ENCODE measurements around the gene GRAP.
"Not testable (repeated sequence)": the region's sequence is repeated elsewhere in the genome, so short reads cannot be mapped to it uniquely, and the experiment has no call there.

DNA sequence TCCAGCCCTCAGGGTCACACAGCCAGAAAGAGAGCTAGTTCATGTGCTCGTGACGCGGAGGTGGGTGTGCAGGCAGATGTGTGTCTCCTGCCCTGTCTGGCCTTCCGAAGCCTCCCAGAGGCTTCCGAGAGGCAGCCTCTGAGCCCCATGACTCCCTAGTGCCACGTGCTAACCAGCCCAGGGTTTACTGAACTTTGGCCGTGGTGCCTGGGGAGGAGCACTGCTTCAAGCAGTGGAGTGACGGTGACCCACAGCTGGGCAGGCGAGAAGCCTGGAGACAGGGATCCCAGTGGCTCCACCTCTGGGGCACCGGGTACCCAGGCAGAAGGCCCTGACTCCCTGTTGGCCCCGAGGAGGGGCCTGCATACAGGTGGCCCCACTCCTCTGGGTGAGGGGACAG lies 18.1 kb downstream of the GRAP start:
- TF ChIP-seq, protein P1, sequence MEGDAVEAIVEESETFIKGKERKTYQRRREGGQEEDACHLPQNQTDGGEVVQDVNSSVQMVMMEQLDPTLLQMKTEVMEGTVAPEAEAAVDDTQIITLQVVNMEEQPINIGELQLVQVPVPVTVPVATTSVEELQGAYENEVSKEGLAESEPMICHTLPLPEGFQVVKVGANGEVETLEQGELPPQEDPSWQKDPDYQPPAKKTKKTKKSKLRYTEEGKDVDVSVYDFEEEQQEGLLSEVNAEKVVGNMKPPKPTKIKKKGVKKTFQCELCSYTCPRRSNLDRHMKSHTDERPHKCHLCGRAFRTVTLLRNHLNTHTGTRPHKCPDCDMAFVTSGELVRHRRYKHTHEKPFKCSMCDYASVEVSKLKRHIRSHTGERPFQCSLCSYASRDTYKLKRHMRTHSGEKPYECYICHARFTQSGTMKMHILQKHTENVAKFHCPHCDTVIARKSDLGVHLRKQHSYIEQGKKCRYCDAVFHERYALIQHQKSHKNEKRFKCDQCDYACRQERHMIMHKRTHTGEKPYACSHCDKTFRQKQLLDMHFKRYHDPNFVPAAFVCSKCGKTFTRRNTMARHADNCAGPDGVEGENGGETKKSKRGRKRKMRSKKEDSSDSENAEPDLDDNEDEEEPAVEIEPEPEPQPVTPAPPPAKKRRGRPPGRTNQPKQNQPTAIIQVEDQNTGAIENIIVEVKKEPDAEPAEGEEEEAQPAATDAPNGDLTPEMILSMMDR (IDR thresholded peaks at IDR 0.05 in 8 of 11, conservative IDR thresholded peaks at IDR 0.05 in 3 of 11) = not testable (repeated sequence)
- TF ChIP-seq POLR2AphosphoS5 (IDR thresholded peaks at IDR 0.05) = not testable (repeated sequence)
